Measurements from ENCODE around the gene EIF3M.

Gene EIF3M

DNA sequence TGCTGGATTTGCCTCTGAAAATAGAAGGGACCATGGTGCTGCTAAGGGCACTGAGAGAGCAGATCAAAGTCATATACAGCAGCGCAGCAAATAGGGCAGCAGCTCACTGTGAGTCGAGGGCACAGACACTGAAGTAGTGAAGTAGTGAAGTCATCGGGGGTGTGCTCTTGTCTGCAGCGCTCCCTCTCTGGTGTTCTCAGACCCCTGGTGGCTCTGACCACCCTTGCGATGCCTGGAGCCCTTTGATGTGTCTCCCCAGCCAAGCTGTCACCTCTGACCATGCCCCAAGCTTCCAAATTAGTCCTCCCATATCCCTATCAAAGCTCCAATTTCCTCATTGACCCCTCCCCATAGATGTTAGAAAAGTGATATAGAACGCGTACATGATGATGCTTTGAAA is 27.7 kb upstream of the EIF3M start:
- no peak for DNase-seq (ENCODE audit: extremely low spot score)
- ChIA-PET POLR2A (no interaction called here), CTCF (no interaction called here)
- TF ChIP-seq FOXK2 (IDR thresholded peaks at IDR 0.05): no peak

DNA sequence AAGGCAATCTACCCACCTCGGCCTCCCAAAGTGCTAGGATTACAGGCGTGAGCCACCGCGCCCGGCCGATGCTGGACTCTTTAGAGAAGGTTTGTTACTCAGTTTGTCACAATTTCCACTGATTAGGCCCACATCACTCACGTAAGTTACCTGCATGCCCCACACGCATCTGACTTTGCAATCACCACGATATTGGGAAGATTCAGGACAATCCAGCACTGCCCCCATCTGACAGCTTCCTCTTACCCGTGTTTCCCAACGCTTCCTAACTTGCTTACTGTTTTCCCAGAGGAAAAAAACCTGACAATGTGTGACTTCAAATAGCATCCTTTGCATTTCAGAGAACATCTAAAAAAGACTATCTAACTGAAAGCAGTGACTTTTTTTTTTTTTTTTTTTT is 21.8 kb upstream of the EIF3M start:
- DNase-seq (ENCODE audit: extremely low spot score): no peak
- ChIA-PET CTCF (interaction anchor here (1.1 kb wide), 1 partner anchor 176 kb away, joined by 3 read pairs; no protein-coding TSS in a partner anchor), POLR2A (no interaction called here)
- TF ChIP-seq ARNT (IDR thresholded peaks at IDR 0.05) (no peak), TARDBP (IDR thresholded peaks at IDR 0.05) (no peak), CTBP1 (IDR thresholded peaks at IDR 0.05; ENCODE audit: borderline replicate concordance) (no peak), SUZ12 (IDR thresholded peaks at IDR 0.05) (no peak), FOXA1 (IDR thresholded peaks at IDR 0.05) (no peak), BHLHE40 (IDR thresholded peaks at IDR 0.05; ENCODE audit: borderline replicate concordance) (no peak), L3MBTL2 (conservative IDR thresholded peaks at IDR 0.05) (no peak), HDGF (IDR thresholded peaks at IDR 0.05; ENCODE audit: borderline replicate concordance) (no peak), NFRKB (IDR thresholded peaks at IDR 0.05) (no peak), ZNF384 (IDR thresholded peaks at IDR 0.05) (no peak), LEF1 (IDR thresholded peaks at IDR 0.05; ENCODE audit: borderline replicate concordance) (no peak), FOXM1 (IDR thresholded peaks at IDR 0.05; ENCODE audit: borderline replicate concordance) (no peak)

DNA sequence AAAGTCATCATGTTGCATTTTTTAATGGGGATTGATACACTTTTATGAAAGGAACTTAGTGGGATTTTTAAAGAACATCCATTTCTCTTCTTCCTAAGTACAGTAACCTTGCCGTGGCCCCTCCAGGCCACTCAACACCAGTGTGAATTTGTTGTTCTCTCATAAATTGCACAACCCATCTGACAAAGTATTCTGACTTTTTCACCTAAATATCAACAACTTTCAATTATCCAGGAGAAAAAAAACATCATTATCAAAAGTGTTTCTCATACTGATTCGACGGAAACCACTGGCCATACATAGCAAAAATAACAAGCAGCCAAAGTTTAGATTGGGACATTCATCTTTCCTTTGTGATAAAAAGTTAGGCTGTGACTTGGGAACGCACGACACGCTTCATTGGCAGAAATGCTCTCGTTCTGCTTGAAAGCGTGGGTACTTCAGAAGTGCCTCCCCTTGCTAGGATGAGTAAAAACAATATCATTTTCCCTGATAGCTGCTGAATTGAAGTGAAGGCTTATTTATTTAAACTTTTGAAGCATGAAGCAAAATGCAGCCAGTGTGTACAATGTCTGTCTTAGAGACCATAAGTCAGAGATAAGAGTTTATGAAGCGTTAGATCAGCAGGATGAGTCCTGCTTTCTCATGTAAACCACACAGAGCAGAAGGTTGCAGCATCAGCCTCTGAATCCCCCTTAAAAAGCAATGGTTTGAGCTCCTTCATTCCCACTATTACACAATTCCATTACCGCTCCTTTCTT is 20.6 kb upstream of the EIF3M start:
- CTCF ChIA-PET: no interaction called here
- no peak for DNase-seq (ENCODE audit: extremely low spot score)
- no peak for TF ChIP-seq SUZ12 (IDR thresholded peaks at IDR 0.05)
- POLR2A ChIA-PET: no interaction called here

DNA sequence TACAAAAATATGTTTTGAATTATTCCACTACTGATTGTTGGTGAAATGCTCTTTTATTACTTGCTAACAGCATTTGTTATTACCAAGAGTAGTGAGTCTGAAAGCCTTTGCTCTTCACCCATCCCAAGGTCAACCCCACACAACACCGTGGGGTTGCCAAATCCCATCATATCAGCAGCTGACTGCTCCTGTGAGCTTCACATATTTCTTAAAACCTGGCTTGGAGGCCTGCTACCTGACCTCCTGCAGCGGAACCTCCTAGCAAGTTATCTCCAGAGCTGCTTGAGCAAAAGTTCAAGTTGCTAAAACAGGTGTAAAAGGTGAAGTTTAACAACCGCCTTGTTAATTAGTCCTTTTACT is 20.1 kb upstream of the EIF3M start:
- POLR2A ChIA-PET: no interaction called here
- no peak for DNase-seq (ENCODE audit: extremely low spot score)
- TF ChIP-seq BHLHE40 (IDR thresholded peaks at IDR 0.05; ENCODE audit: borderline replicate concordance): no peak
- TF ChIP-seq ZNF384 (IDR thresholded peaks at IDR 0.05): no peak
- no peak for TF ChIP-seq FOXA1 (IDR thresholded peaks at IDR 0.05)
- no peak for TF ChIP-seq TARDBP (IDR thresholded peaks at IDR 0.05)
- TF ChIP-seq, protein P1, sequence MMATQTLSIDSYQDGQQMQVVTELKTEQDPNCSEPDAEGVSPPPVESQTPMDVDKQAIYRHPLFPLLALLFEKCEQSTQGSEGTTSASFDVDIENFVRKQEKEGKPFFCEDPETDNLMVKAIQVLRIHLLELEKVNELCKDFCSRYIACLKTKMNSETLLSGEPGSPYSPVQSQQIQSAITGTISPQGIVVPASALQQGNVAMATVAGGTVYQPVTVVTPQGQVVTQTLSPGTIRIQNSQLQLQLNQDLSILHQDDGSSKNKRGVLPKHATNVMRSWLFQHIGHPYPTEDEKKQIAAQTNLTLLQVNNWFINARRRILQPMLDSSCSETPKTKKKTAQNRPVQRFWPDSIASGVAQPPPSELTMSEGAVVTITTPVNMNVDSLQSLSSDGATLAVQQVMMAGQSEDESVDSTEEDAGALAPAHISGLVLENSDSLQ (IDR thresholded peaks at IDR 0.05): no peak
- no peak for TF ChIP-seq L3MBTL2 (conservative IDR thresholded peaks at IDR 0.05)
- TF ChIP-seq ELF4 (IDR thresholded peaks at IDR 0.05): no peak
- CTCF ChIA-PET: no interaction called here

DNA sequence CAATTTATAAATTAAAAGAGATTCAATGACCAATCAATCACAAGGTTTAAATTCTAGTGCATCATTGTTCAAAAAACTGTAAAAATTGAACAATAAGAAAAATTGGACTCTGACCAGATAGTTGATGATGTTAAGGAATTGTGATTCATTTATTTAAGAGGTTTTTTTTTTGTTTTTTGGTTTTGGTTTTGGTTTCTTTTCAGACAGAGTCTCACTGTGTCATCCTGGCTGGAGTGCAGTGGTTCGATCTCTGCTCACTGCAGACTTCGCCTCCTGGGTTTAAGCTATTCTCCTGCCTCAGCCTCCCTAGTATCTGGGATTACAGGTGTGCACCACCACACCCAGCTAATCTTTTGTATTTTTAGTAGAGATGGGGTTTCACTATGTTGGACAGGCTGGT is 17.1 kb upstream of the EIF3M start:
- TF ChIP-seq LEF1 (IDR thresholded peaks at IDR 0.05; ENCODE audit: borderline replicate concordance): no peak
- TF ChIP-seq ARNT (IDR thresholded peaks at IDR 0.05): no peak
- TF ChIP-seq SUZ12 (IDR thresholded peaks at IDR 0.05): no peak
- no peak for TF ChIP-seq HDGF (IDR thresholded peaks at IDR 0.05; ENCODE audit: borderline replicate concordance)
- TF ChIP-seq SP1 (IDR thresholded peaks at IDR 0.05): no peak
- TF ChIP-seq FOXA1 (IDR thresholded peaks at IDR 0.05): no peak
- TF ChIP-seq, protein P1 (IDR thresholded peaks at IDR 0.05): no peak
- no peak for TF ChIP-seq FOXK2 (IDR thresholded peaks at IDR 0.05)
- no peak for TF ChIP-seq BHLHE40 (IDR thresholded peaks at IDR 0.05; ENCODE audit: borderline replicate concordance)
- no peak for TF ChIP-seq ZNF384 (IDR thresholded peaks at IDR 0.05)
- no peak for TF ChIP-seq NFRKB (IDR thresholded peaks at IDR 0.05)
- TF ChIP-seq CTBP1 (IDR thresholded peaks at IDR 0.05; ENCODE audit: borderline replicate concordance): no peak
- TF ChIP-seq FOXM1 (IDR thresholded peaks at IDR 0.05; ENCODE audit: borderline replicate concordance): no peak
- no peak for TF ChIP-seq L3MBTL2 (conservative IDR thresholded peaks at IDR 0.05)
- TF ChIP-seq ELF4 (IDR thresholded peaks at IDR 0.05): no peak
- no peak for TF ChIP-seq TARDBP (IDR thresholded peaks at IDR 0.05)
- DNase-seq (ENCODE audit: extremely low spot score): no peak
- POLR2A ChIA-PET: no interaction called here
- CTCF ChIA-PET: no interaction called here

DNA sequence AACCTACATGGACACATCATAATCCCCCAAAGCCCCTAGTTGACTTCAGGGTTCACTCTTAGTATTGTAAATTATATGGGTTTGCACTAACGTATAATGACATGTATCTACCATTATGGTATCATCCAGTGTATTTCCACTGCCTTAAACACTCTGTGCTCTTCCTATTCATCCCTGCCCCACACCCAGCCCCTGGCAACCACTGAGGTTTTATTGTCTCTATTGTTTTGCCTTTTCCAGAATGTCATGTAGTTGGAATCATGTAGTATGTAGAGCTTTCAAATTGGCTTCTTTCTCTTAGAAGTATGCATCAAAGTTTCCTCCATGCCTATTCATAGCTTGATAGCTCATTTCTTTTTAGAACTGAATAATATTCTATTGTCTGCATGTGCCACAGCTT is 16.5 kb upstream of the EIF3M start:
- TF ChIP-seq BHLHE40 (IDR thresholded peaks at IDR 0.05; ENCODE audit: borderline replicate concordance) (no peak), FOXK2 (IDR thresholded peaks at IDR 0.05) (no peak), CTBP1 (IDR thresholded peaks at IDR 0.05; ENCODE audit: borderline replicate concordance) (no peak), SUZ12 (IDR thresholded peaks at IDR 0.05) (no peak), L3MBTL2 (conservative IDR thresholded peaks at IDR 0.05) (no peak), FOXM1 (IDR thresholded peaks at IDR 0.05; ENCODE audit: borderline replicate concordance) (no peak), ELF4 (IDR thresholded peaks at IDR 0.05) (no peak), HDGF (IDR thresholded peaks at IDR 0.05; ENCODE audit: borderline replicate concordance) (no peak), NFRKB (IDR thresholded peaks at IDR 0.05) (no peak), TARDBP (IDR thresholded peaks at IDR 0.05) (no peak), ZNF384 (IDR thresholded peaks at IDR 0.05) (no peak), FOXA1 (IDR thresholded peaks at IDR 0.05) (no peak)
- TF ChIP-seq, protein P1 (IDR thresholded peaks at IDR 0.05): no peak
- CTCF ChIA-PET: interaction anchor here (0.7 kb wide), 1 partner anchor 26 kb away, joined by 3 read pairs; no protein-coding TSS in a partner anchor
- POLR2A ChIA-PET: no interaction called here
- no peak for DNase-seq (ENCODE audit: extremely low spot score)
